SK-N-MC (cell line): ENCODE results near the gene MYO10.

Experiments used
- EZH2 ChIP-seq: fragments of 200-600 bp; sonication (generic); IDR thresholded peaks from one replicate; pipeline ENCODE4 v1.6.1; 2017; ENCODE audit warnings: antibody characterized with exemption
- POLR2AphosphoS5 ChIP-seq: IDR thresholded peaks from 2 replicates; pipeline ENCODE4 v1.6.1; 2012; ENCODE audit warnings: mild to moderate bottlenecking, low read depth, low read length, borderline replicate concordance

DNA sequence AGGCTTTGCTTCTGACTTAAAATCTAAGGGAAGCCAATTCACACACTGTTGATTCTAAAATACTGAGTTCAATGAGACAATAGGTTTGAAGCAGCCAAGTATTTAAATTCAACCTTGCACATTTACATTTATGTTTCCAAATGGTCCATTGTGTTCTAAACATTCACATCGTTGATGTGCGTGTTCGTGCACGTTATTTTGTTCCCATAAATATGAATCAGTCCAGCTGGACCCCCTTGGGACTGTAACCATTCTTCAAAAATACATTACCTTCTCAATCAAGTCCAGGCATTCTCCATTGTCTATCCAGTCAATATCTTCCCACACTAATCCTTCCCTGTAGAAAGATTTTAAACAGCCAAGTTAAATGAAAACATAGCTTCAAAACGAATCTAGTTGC, 172.9 kb downstream of the MYO10 start:
- TF ChIP-seq POLR2AphosphoS5 = no peak
- no peak for TF ChIP-seq EZH2
